Measurements from ENCODE around the gene FAM193A.

GRCh38 chr4:2489081-2489805 is 47.2 kb upstream of the FAM193A start:
- TF ChIP-seq CTCF (conservative IDR thresholded peaks at IDR 0.05; ENCODE audit: low read depth, low read length): no peak
- TF ChIP-seq EZH2 (IDR thresholded peaks at IDR 0.05; ENCODE audit: borderline replicate concordance, low read depth, low read length, poor library complexity, severe bottlenecking): no peak
